Measurements from ENCODE around the gene MORN1.

MORN1 gene

GRCh38 chr1:2318314-2319278 lies 72.8 kb downstream of the MORN1 start:
- Histone ChIP-seq H3K9ac (ENCODE audit: low read length) (no peak overlapping the region), H3K4me1 (ENCODE audit: low read length) (no peaks in the 10 kb centered on the region; the same call in 1 of the 2 replicates), H3K9me3 (ENCODE audit: insufficient read depth, low read length) (no peaks in the 10 kb centered on the region), H3K4me3 (ENCODE audit: low read length) (no peak overlapping the region), H3K27ac (ENCODE audit: low read length) (no peak overlapping the region), H3K4me2 (ENCODE audit: low read length) (no peak overlapping the region), H3K36me3 (replicated peaks; ENCODE audit: low read depth, low read length) (no peaks in the 10 kb centered on the region), H3K27me3 (ENCODE audit: low read depth, low read length) (no peaks in the 10 kb centered on the region), H2AFZ (ENCODE audit: low read depth, low read length) (no peak overlapping the region), H3K79me2 (ENCODE audit: low read length) (no peaks in the 10 kb centered on the region), H4K20me1 (ENCODE audit: insufficient read depth, low read length) (no peaks in the 10 kb centered on the region)
- TF ChIP-seq CTCF (IDR thresholded peaks at IDR 0.05; ENCODE audit: low read depth, low read length), result no peak
- TF ChIP-seq EZH2phosphoT487 (IDR thresholded peaks at IDR 0.05; ENCODE audit: low read depth), result no peak

- Histone ChIP-seq H4K20me1 (ENCODE audit: insufficient read depth, low read length) (no peaks in the 10 kb centered on the region), H2AFZ (ENCODE audit: low read depth, low read length) (no peak overlapping the region), H3K27me3 (ENCODE audit: low read depth, low read length) (no peaks in the 10 kb centered on the region), H3K4me3 (ENCODE audit: low read length) (no peak overlapping the region), H3K36me3 (replicated peaks; ENCODE audit: low read depth, low read length) (no peaks in the 10 kb centered on the region), H3K4me2 (ENCODE audit: low read length) (no peak overlapping the region), H3K9ac (ENCODE audit: low read length) (no peak overlapping the region), H3K4me1 (ENCODE audit: low read length) (peaks cover 4% of the 10 kb centered on the region; the same call in 1 of the 2 replicates), H3K27ac (ENCODE audit: low read length) (no peak overlapping the region), H3K79me2 (ENCODE audit: low read length) (no peaks in the 10 kb centered on the region), H3K9me3 (ENCODE audit: insufficient read depth, low read length) (no peaks in the 10 kb centered on the region)
- TF ChIP-seq EZH2phosphoT487 (IDR thresholded peaks at IDR 0.05; ENCODE audit: low read depth) (no peak), CTCF (IDR thresholded peaks at IDR 0.05; ENCODE audit: low read depth, low read length) (no peak)
Measured at GRCh38 chr1:2317230-2318065, 73.9 kb downstream of the MORN1 start.

- Histone ChIP-seq H3K27ac (ENCODE audit: low read length) (no peak overlapping the region), H3K9ac (ENCODE audit: low read length) (no peak overlapping the region), H3K4me2 (ENCODE audit: low read length) (no peak overlapping the region)
Measured at GRCh38 chr1:2316451-2316961, 74.8 kb downstream of the MORN1 start.

More at GRCh38 chr1:2316451-2316961, 74.8 kb downstream of the MORN1 start:
- H3K9me3 ChIP-seq (ENCODE audit: insufficient read depth, low read length), result no peaks in the 10 kb centered on the region
- H3K79me2 ChIP-seq (ENCODE audit: low read length), result no peaks in the 10 kb centered on the region
- TF ChIP-seq CTCF (IDR thresholded peaks at IDR 0.05; ENCODE audit: low read depth, low read length), result no peak
- no peak for TF ChIP-seq EZH2phosphoT487 (IDR thresholded peaks at IDR 0.05; ENCODE audit: low read depth)
- no peaks in the 10 kb centered on the region for H4K20me1 ChIP-seq (ENCODE audit: insufficient read depth, low read length)
- H3K36me3 ChIP-seq (replicated peaks; ENCODE audit: low read depth, low read length), result no peaks in the 10 kb centered on the region
- H2AFZ ChIP-seq (ENCODE audit: low read depth, low read length), result no peak overlapping the region
- no peaks in the 10 kb centered on the region for H3K27me3 ChIP-seq (ENCODE audit: low read depth, low read length)
- peaks cover 14% of the 10 kb centered on the region for H3K4me1 ChIP-seq (ENCODE audit: low read length)
- H3K4me3 ChIP-seq (ENCODE audit: low read length), result no peak overlapping the region

Data from OCI-LY3 (cell line).